Measurements from ENCODE around the gene SNAP91. TPM values are rescaled to one million over a fixed set of nuclear protein-coding genes. Genes with fewer than 3 reads are reported as not detected.
"Not testable (repeated sequence)": the region's sequence is repeated elsewhere in the genome, so short reads cannot be mapped to it uniquely, and the experiment has no call there.

The SNAP91 gene
- total RNA-seq, 1 donor from 2014 or later = not detected

DNA sequence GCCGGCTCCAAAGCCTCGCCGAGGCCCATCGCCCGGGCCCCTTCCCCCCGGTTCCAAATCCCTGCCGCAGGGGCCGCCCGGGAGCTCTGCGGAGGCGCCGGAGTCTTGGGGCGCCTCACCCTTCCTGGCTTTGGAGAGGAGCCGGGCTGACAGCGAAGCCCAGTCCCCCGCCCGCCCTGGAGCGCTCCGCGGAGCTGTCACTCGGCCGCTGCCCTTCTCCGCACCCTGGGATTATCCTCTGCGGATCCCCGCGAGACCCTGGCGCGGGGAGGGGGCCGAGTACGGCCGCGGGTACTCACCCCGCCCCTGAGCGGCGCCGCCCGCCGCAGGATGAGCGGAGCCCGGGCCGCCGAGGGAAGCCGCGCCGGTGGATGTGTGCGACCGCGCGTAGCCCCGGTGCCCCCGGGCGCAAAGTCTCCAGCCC is 343 bp downstream of the SNAP91 start:
- DNase-seq (ENCODE audit: low spot score) = no peak
- H3K27me3 Mint-ChIP-seq (ENCODE audit: low read depth) = peaks cover 35% of the 10 kb centered on the region
- no peaks in the 10 kb centered on the region for H3K4me1 Mint-ChIP-seq (ENCODE audit: low read depth)
- H3K27ac Mint-ChIP-seq = no peak overlapping the region
- peaks cover 10% of the 10 kb centered on the region for H3K9me3 Mint-ChIP-seq
- H3K36me3 Mint-ChIP-seq (ENCODE audit: low read depth) = no peaks in the 10 kb centered on the region
- H3K4me3 Mint-ChIP-seq (ENCODE audit: low read depth) = no peak overlapping the region
- intact Hi-C loops (cut with micrococcal nuclease) = loop anchor here (5.0 kb wide), 1 partner anchor 1059 kb away; no protein-coding TSS in a partner anchor

DNA sequence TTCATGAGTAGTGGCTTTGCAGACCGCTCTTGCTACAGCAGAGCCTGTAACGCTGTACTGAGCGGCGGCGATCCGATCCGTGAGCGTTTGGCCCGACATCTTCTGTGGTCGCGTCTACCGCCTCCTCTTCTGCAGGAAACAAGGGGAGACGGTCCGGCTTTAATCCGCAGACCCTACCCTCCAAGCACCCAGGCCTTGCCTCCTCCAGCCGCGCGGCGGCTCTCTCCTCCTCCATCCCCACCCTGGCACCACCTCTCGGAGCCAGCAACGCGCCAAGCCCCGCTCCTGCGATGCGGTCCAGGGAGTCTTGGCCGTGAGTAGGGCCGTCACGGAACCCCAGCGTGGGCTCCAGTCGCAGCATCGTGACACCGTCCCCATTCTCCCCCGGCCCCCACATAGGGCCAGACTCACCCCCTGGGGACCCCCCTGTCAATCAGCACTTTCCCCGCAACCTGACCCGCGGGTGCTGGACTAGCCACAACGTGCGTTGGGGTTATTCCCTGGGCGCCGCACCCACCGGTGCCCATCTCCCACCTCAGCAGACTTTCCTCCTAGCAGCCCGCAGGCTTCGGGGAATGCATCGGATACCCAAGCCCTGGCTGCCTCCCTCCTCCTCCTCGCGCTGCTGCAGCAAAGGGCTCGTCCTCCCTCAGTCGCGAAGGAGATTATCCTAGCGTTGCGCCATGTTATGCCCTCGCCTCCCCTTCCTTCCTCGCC is 914 bp downstream of the SNAP91 start:
- peaks cover 35% of the 10 kb centered on the region for H3K27me3 Mint-ChIP-seq (ENCODE audit: low read depth)
- no peak for DNase-seq (ENCODE audit: low spot score)
- H3K4me3 Mint-ChIP-seq (ENCODE audit: low read depth) = no peak overlapping the region
- intact Hi-C loops (cut with micrococcal nuclease) = loop anchor here (5.0 kb wide), 1 partner anchor 1059 kb away; no protein-coding TSS in a partner anchor
- no peaks in the 10 kb centered on the region for H3K4me1 Mint-ChIP-seq (ENCODE audit: low read depth)
- H3K36me3 Mint-ChIP-seq (ENCODE audit: low read depth) = no peaks in the 10 kb centered on the region
- H3K9me3 Mint-ChIP-seq = peaks cover 10% of the 10 kb centered on the region
- H3K27ac Mint-ChIP-seq = no peak overlapping the region

DNA sequence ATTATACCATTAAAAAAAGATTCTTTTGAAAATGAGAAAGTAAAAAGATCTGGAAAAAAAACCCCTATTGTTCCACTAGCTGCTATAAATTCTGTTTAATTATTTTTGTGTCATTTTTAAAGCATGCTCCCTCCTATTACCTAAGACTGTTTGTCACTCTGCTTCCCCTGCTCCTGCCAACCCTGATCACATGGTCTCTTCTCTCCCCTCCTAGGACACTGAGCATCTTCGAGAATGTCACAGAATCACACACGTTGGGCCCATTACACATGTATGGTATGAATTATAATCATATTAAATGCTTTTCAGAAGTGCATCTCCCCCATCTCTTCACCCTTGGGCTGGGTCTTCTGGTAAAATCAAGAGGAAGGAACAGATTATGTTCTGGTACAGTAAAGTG is 6.2 kb downstream of the SNAP91 start:
- no peaks in the 10 kb centered on the region for H3K9me3 Mint-ChIP-seq
- intact Hi-C loops (cut with micrococcal nuclease) = no loop called here
- no peak overlapping the region for H3K27ac Mint-ChIP-seq
- no peaks in the 10 kb centered on the region for H3K4me1 Mint-ChIP-seq (ENCODE audit: low read depth)
- H3K36me3 Mint-ChIP-seq (ENCODE audit: low read depth) = no peaks in the 10 kb centered on the region
- no peak overlapping the region for H3K4me3 Mint-ChIP-seq (ENCODE audit: low read depth)
- peaks cover 13% of the 10 kb centered on the region for H3K27me3 Mint-ChIP-seq (ENCODE audit: low read depth)
- DNase-seq (ENCODE audit: low spot score) = no peak

DNA sequence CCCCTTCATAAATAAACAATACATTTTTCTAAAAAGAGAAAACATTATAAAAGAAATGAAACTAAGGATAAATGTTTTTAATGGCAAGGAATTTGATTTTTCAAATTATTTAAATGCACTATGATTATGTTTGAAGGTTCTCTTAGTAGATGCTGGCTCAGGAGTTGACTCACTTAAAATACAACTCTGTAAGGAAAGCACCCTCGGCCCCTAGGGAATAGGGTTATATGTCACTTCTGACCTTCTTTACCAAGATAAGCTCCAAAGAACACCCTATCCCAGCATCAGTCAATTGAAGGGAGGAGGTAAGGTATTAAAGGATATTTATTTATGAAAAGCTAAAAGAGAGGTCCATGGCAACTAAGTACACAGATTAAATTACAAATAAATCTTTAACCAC is 6.8 kb downstream of the SNAP91 start:
- Mint-ChIP-seq H3K9me3 (no peaks in the 10 kb centered on the region), H3K27ac (no peak overlapping the region), H3K4me3 (ENCODE audit: low read depth) (no peak overlapping the region), H3K4me1 (ENCODE audit: low read depth) (no peaks in the 10 kb centered on the region), H3K36me3 (ENCODE audit: low read depth) (no peaks in the 10 kb centered on the region), H3K27me3 (ENCODE audit: low read depth) (peaks cover 8% of the 10 kb centered on the region)
- no peak for DNase-seq (ENCODE audit: low spot score)
- intact Hi-C loops (cut with micrococcal nuclease) = no loop called here

DNA sequence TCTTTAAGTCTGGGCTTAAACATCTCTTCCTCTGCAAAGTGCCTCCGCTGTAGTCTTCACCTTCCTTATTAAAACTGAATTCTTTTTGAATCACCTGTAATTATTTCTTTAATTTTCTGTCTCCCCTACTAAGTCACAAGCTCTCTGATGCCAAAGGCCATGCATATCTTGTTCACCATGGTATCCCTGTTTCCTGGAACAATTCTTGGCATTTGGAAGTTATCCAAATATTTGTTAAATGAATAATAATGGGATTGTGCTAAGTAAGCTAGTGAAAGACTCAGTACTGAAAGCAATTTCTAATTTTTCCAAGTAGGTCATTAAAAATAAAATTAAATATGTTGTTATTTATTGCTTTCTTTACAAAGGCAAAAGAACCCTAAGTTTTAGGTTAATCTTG is 12.2 kb downstream of the SNAP91 start:
- H3K27me3 Mint-ChIP-seq (ENCODE audit: low read depth) = no peaks in the 10 kb centered on the region
- no peak overlapping the region for H3K27ac Mint-ChIP-seq
- intact Hi-C loops (cut with micrococcal nuclease) = no loop called here
- no peaks in the 10 kb centered on the region for H3K4me1 Mint-ChIP-seq (ENCODE audit: low read depth)
- DNase-seq (ENCODE audit: low spot score) = no peak
- no peaks in the 10 kb centered on the region for H3K9me3 Mint-ChIP-seq
- no peak overlapping the region for H3K4me3 Mint-ChIP-seq (ENCODE audit: low read depth)
- H3K36me3 Mint-ChIP-seq (ENCODE audit: low read depth) = no peaks in the 10 kb centered on the region

DNA sequence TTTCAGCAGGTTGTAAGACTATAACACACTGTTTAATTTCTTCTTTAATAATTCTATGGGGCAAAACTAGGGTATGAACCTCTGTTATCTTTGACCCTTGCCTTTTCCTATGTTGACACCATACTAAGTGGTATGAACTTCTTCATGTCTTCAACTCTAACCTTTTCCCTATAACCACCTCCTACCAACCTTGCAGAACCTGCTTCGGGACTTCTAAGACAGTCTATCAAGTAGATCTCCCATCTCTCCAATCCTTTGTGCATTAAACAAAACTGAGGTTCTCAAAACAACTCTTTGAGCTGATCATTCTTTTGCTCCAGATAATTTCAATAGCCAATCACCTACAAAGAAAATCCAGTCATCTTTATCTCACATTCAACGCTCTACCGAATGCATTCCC is 23.4 kb downstream of the SNAP91 start:
- H3K9me3 Mint-ChIP-seq = no peaks in the 10 kb centered on the region
- DNase-seq (ENCODE audit: low spot score) = no peak
- no peaks in the 10 kb centered on the region for H3K27me3 Mint-ChIP-seq (ENCODE audit: low read depth)
- H3K27ac Mint-ChIP-seq = no peak overlapping the region
- no peaks in the 10 kb centered on the region for H3K4me1 Mint-ChIP-seq (ENCODE audit: low read depth)
- no peak overlapping the region for H3K4me3 Mint-ChIP-seq (ENCODE audit: low read depth)
- intact Hi-C loops (cut with micrococcal nuclease) = no loop called here
- H3K36me3 Mint-ChIP-seq (ENCODE audit: low read depth) = no peaks in the 10 kb centered on the region

DNA sequence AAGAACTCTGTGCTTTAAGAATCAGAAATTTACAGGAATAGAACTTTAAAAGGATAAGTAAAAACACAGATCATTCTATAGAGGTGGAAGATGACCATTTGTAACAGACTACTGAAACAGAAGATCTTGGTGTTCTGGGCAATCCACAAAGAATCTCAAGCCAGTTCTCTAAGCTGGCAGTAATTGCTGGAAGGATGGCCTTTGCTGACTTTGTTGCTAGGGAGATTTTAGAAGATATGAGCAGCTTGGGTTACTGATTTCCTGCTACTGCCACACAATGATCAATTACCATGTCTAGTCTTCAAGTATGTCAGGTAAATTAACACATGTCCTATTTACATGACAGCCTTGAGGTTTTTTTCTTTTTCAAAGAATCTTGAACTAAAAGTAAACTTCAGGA is 31.1 kb downstream of the SNAP91 start:
- intact Hi-C loops (cut with micrococcal nuclease) = no loop called here
- no peak overlapping the region for H3K27ac Mint-ChIP-seq

DNA sequence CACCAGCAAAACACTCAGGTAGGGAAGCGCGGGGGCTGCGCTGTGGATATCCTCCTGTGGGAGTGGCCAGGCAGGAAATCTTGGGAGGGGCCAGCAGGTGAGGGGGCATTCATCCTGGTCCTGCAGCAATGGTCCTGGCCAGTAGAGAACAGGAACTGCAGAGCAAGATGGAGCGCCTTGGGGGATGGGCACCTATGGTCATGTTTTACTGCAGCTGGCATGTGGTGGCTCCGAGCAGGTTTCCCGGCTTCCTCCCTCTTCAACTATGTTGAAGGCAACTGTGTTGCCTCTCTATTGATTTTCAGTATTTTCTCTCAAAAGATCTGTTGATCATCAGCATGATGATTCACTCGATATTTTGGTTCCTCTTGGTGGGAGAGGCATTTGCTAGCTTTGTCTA is 70.9 kb downstream of the SNAP91 start:
- Mint-ChIP-seq H3K27me3 (ENCODE audit: low read depth) (no peaks in the 10 kb centered on the region), H3K27ac (no peak overlapping the region), H3K4me3 (ENCODE audit: low read depth) (no peak overlapping the region), H3K9me3 (no peaks in the 10 kb centered on the region), H3K36me3 (ENCODE audit: low read depth) (no peaks in the 10 kb centered on the region), H3K4me1 (ENCODE audit: low read depth) (no peaks in the 10 kb centered on the region)
- no peak for DNase-seq (ENCODE audit: low spot score)
- intact Hi-C loops (cut with micrococcal nuclease) = no loop called here

More for the DNA sequence above, 31.1 kb downstream of the SNAP91 start:
- no peaks in the 10 kb centered on the region for H3K27me3 Mint-ChIP-seq (ENCODE audit: low read depth)
- H3K9me3 Mint-ChIP-seq = no peaks in the 10 kb centered on the region
- H3K4me1 Mint-ChIP-seq (ENCODE audit: low read depth) = no peaks in the 10 kb centered on the region
- no peak for DNase-seq (ENCODE audit: low spot score)
- H3K36me3 Mint-ChIP-seq (ENCODE audit: low read depth) = no peaks in the 10 kb centered on the region
- H3K4me3 Mint-ChIP-seq (ENCODE audit: low read depth) = no peak overlapping the region

DNA sequence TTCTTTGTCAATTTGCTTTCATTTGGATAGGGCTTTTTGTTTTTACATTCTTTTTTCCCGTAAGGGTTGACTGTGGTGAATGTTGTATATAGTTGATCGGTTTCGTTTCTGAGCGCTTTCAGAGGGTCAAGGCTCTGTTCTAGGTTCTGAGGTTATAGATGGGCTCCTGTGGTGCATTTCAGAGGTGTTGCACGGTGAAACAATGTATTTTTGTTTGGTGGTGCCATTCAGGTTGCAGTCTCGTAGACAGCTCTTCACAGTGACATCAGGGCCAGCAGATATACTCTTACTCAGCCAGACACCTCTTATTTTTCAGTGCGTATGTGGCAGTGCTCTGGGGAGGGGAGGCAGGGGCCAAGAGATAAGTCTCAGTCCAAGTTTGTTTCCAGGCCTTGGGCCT is 72.1 kb downstream of the SNAP91 start:
- Mint-ChIP-seq H3K36me3 (ENCODE audit: low read depth) (no peaks in the 10 kb centered on the region), H3K4me1 (ENCODE audit: low read depth) (no peaks in the 10 kb centered on the region), H3K4me3 (ENCODE audit: low read depth) (no peak overlapping the region), H3K27me3 (ENCODE audit: low read depth) (no peaks in the 10 kb centered on the region), H3K27ac (no peak overlapping the region), H3K9me3 (no peaks in the 10 kb centered on the region)
- no peak for DNase-seq (ENCODE audit: low spot score)
- intact Hi-C loops (cut with micrococcal nuclease) = no loop called here

DNA sequence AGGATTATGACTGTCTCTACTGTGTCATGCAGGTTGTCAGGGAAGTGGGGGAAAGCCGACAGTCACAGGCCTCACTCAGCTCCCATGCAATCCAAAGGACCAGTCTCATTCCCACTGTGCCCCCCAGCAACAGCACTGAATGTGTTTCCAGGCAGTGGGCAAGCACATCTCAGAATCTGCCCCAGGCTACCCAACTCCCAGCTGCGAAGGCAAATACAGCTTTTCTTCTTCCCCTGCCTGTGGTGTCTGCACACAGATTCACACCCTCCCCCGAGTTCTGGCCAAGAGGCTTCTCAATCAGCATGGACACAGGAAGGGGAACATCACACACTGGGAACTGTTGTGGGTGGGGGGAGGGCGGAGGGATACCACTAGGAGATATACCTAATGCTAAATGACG is 75.3 kb downstream of the SNAP91 start:
- Mint-ChIP-seq H3K27ac (no peak overlapping the region), H3K9me3 (no peaks in the 10 kb centered on the region), H3K4me1 (ENCODE audit: low read depth) (no peaks in the 10 kb centered on the region), H3K36me3 (ENCODE audit: low read depth) (no peaks in the 10 kb centered on the region), H3K4me3 (ENCODE audit: low read depth) (no peak overlapping the region), H3K27me3 (ENCODE audit: low read depth) (no peaks in the 10 kb centered on the region)
- intact Hi-C loops (cut with micrococcal nuclease) = no loop called here
- no peak for DNase-seq (ENCODE audit: low spot score)

DNA sequence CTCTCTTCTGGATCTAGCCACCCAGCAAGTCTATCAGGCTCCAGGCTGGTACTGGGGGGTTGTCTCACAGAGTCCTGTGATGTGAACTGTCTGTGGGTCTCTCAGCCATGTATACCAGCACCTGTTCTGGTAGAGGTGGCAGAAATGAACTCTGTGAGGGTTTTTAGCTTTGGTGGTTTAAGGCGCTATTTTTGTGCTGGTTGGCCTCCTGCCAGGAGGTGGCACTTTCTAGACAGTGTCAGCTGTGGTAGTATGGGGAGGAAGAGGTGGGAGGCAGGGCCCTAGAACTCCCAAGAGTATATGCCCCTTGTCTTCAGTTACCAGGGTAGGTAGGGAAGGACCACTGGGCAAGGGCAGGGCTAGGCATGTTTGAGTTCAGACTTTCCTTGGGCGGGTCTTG is 75.8 kb downstream of the SNAP91 start:
- H3K27ac Mint-ChIP-seq = no peak overlapping the region
- no peaks in the 10 kb centered on the region for H3K9me3 Mint-ChIP-seq
- intact Hi-C loops (cut with micrococcal nuclease) = no loop called here
- no peak for DNase-seq (ENCODE audit: low spot score)
- H3K4me3 Mint-ChIP-seq (ENCODE audit: low read depth) = no peak overlapping the region
- no peaks in the 10 kb centered on the region for H3K4me1 Mint-ChIP-seq (ENCODE audit: low read depth)
- no peaks in the 10 kb centered on the region for H3K27me3 Mint-ChIP-seq (ENCODE audit: low read depth)
- no peaks in the 10 kb centered on the region for H3K36me3 Mint-ChIP-seq (ENCODE audit: low read depth)

DNA sequence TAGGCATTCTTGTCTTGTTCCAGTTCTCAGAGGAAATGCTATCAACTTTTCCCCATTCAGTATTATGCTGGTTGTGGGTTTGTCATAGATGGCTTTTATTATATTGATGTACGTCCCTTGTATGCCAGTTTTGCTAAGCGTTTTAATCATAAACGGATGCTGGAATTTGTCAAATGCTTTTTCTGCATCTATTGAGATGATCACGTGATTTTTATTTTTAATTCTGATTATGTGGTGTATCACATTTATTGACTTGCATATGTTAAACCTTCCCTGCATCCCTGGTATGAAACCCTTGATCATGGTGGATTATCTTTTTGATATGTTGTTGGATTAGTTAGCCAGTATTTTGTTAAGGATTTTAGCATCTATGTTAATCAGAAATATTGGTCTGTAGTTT is 79.0 kb downstream of the SNAP91 start:
- H3K36me3 Mint-ChIP-seq (ENCODE audit: low read depth); H3K4me3 Mint-ChIP-seq (ENCODE audit: low read depth); H3K27ac Mint-ChIP-seq; H3K9me3 Mint-ChIP-seq; H3K4me1 Mint-ChIP-seq (ENCODE audit: low read depth); H3K27me3 Mint-ChIP-seq (ENCODE audit: low read depth); DNase-seq (ENCODE audit: low spot score); intact Hi-C loops (cut with micrococcal nuclease): not testable (repeated sequence)

DNA sequence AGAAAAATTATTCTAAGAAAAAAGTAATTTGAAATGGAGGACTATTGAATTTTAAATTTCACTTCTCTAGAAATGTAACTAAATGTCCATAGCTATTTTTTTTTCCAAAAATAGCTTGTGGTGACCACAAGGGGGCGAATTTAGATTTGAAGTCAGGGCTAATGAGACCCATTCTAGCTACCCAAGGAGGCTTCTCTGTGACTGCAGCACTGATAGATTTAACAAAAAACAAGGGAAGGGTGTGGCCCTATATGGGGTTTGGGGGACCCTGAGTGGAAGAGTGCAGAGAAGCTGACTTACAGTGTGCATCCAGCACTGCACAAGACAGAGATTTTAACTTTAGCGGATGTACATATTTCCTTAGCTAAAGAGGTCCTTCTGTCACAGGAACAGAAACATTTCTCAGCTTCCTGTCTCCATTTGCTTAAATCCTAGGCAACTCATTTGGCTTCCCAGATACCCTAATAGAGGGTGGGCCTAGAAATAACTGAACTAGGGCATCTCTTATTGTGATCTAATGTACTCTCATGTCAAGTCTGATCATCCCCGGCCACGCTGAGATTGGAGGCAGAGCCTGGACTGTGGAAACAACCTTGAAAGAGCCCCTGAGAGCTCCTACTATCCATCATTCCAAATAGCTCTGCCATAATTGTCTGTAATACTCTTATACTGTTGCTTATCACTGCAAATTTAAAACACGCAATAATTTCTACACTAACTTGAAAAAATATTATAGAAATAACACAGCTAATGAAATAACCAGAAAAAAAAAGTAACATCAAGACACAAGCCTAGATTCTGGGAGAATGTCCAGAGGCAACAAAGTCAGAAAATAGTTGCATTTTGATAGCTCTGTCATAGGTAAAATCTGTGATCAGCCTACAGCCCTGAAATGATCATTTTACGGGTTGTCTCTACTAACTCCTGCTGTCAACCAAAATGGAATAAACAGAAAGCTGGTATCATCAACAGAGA is 93.6 kb downstream of the SNAP91 start:
- Mint-ChIP-seq H3K27me3 (ENCODE audit: low read depth) (no peaks in the 10 kb centered on the region), H3K27ac (no peak overlapping the region), H3K4me1 (ENCODE audit: low read depth) (no peaks in the 10 kb centered on the region), H3K36me3 (ENCODE audit: low read depth) (no peaks in the 10 kb centered on the region), H3K4me3 (ENCODE audit: low read depth) (no peak overlapping the region), H3K9me3 (no peaks in the 10 kb centered on the region)
- intact Hi-C loops (cut with micrococcal nuclease) = loop anchor here (2.0 kb wide), 1 partner anchor 605 kb away; no protein-coding TSS in a partner anchor
- no peak for DNase-seq (ENCODE audit: low spot score)

Data from activated T-helper 2 cell treated with anti-CD3 and anti-CD28 coated beads, Interferon-gamma antibody, Interleukin-2, Interleukin-4, amounts not matched to agents 10 μg/mL and 5 μg/mL and 100 μg/mL, durations not matched to agents 14 hours and 24 hours and 36 hours (primary cell).